ENCODE results near the gene ADAMTSL1. TPM values are rescaled to one million over a fixed set of nuclear protein-coding genes. Genes with fewer than 3 reads are reported as not detected.

The ADAMTSL1 gene
- 20.9 TPM in 2 replicates for total RNA-seq

GRCh38 chr9:18473652-18474279 is at the start of gene ADAMTSL1:
Gene ADAMTSL1 (plus strand): TSS chr9:18474153. CDS start chr9:18474233, 80 bp downstream.

